ENCODE data around the gene PTCH2. TPM values are rescaled to one million over a fixed set of nuclear protein-coding genes. Genes with fewer than 3 reads are reported as not detected.
"Not testable (repeated sequence)": the region's sequence is repeated elsewhere in the genome, so short reads cannot be mapped to it uniquely, and the experiment has no call there.

Gene PTCH2
- polyA plus RNA-seq, 3 donors from 2014 or later: 0.20 TPM; not detected in 2

GRCh38 chr1:44854970-44855369 lies 11.9 kb upstream of the PTCH2 start:
- no peaks in the 10 kb centered on the region for H3K9me3 Mint-ChIP-seq
- no peak overlapping the region for H3K4me3 Mint-ChIP-seq
- peaks cover 15 to 28% (median 22%) of the 10 kb centered on the region in 3 donors for H3K36me3 Mint-ChIP-seq
- H3K27me3 Mint-ChIP-seq (ENCODE audit: low read depth in 3 of 3): peaks cover 0 to 1% (median 0%) of the 10 kb centered on the region in 3 donors
- H3K27ac Mint-ChIP-seq: no peak overlapping the region
- DNase-seq: no peak
- no peaks in the 10 kb centered on the region for H3K4me1 Mint-ChIP-seq

GRCh38 chr1:44853201-44853600 lies 10.1 kb upstream of the PTCH2 start:
- no peak for DNase-seq
- no peaks in the 10 kb centered on the region for H3K4me1 Mint-ChIP-seq
- H3K4me3 Mint-ChIP-seq: no peak overlapping the region
- peaks cover 15 to 33% (median 22%) of the 10 kb centered on the region in 3 donors for H3K36me3 Mint-ChIP-seq
- no peaks in the 10 kb centered on the region for H3K9me3 Mint-ChIP-seq
- no peak overlapping the region for H3K27ac Mint-ChIP-seq
- peaks cover 0 to 1% (median 0%) of the 10 kb centered on the region in 3 donors for H3K27me3 Mint-ChIP-seq (ENCODE audit: low read depth in 3 of 3)

GRCh38 chr1:44851308-44851707 lies 8.3 kb upstream of the PTCH2 start:
- H3K4me1 Mint-ChIP-seq: no peaks in the 10 kb centered on the region
- no peak overlapping the region for H3K4me3 Mint-ChIP-seq
- H3K27me3 Mint-ChIP-seq (ENCODE audit: low read depth in 3 of 3): peaks cover 0 to 1% (median 0%) of the 10 kb centered on the region in 3 donors
- no peaks in the 10 kb centered on the region for H3K9me3 Mint-ChIP-seq
- no peak overlapping the region for H3K27ac Mint-ChIP-seq
- H3K36me3 Mint-ChIP-seq: peaks cover 10 to 27% (median 17%) of the 10 kb centered on the region in 3 donors
- DNase-seq: no peak

- H3K9me3 Mint-ChIP-seq: no peaks in the 10 kb centered on the region
- H3K4me3 Mint-ChIP-seq: no peak overlapping the region
- H3K36me3 Mint-ChIP-seq: peaks cover 3 to 19% (median 13%) of the 10 kb centered on the region in 3 donors
- no peak for DNase-seq
- H3K4me1 Mint-ChIP-seq: no peaks in the 10 kb centered on the region
- H3K27ac Mint-ChIP-seq: no peak overlapping the region
- H3K27me3 Mint-ChIP-seq (ENCODE audit: low read depth in 3 of 3): peaks cover 0 to 1% (median 0%) of the 10 kb centered on the region in 3 donors
Measured at GRCh38 chr1:44849575-44850132, 6.6 kb upstream of the PTCH2 start.

GRCh38 chr1:44848456-44849181 lies 5.6 kb upstream of the PTCH2 start:
- H3K4me3 Mint-ChIP-seq: no peak overlapping the region
- peaks cover 0 to 5% (median 1%) of the 10 kb centered on the region in 3 donors for H3K27me3 Mint-ChIP-seq (ENCODE audit: low read depth in 3 of 3)
- H3K27ac Mint-ChIP-seq: peak overlapping the region in 1 of 6 donors; percentile 18
- no peaks in the 10 kb centered on the region for H3K9me3 Mint-ChIP-seq
- peaks cover 3 to 16% (median 10%) of the 10 kb centered on the region in 3 donors for H3K36me3 Mint-ChIP-seq
- peaks cover 2 to 6% of the 10 kb centered on the region in 2 donors for H3K4me1 Mint-ChIP-seq
- no peak for DNase-seq

GRCh38 chr1:44847845-44848244 lies 4.8 kb upstream of the PTCH2 start:
- H3K9me3 Mint-ChIP-seq: no peaks in the 10 kb centered on the region
- H3K36me3 Mint-ChIP-seq: peaks cover 3 to 14% (median 9%) of the 10 kb centered on the region in 3 donors
- H3K27me3 Mint-ChIP-seq (ENCODE audit: low read depth in 3 of 3): peaks cover 0 to 5% (median 1%) of the 10 kb centered on the region in 3 donors
- no peak overlapping the region for H3K4me3 Mint-ChIP-seq
- H3K27ac Mint-ChIP-seq: no peak overlapping the region
- peaks cover 2 to 6% of the 10 kb centered on the region in 2 donors for H3K4me1 Mint-ChIP-seq
- no peak for DNase-seq

GRCh38 chr1:44846985-44847384 lies 3.9 kb upstream of the PTCH2 start:
- H3K36me3 Mint-ChIP-seq: peaks cover 3 to 12% (median 7%) of the 10 kb centered on the region in 3 donors
- H3K27ac Mint-ChIP-seq: no peak overlapping the region
- peaks cover 5 to 6% of the 10 kb centered on the region in 2 donors for H3K4me1 Mint-ChIP-seq
- H3K27me3 Mint-ChIP-seq (ENCODE audit: low read depth in 3 of 3): peaks cover 0 to 13% (median 2%) of the 10 kb centered on the region in 3 donors
- H3K9me3 Mint-ChIP-seq: no peaks in the 10 kb centered on the region
- H3K4me3 Mint-ChIP-seq: no peak overlapping the region
- DNase-seq: no peak

GRCh38 chr1:44842486-44842861 lies 579 bp downstream of the PTCH2 start:
- Mint-ChIP-seq H3K27me3 (ENCODE audit: low read depth in 3 of 3) (peaks cover 0 to 25% (median 8%) of the 10 kb centered on the region in 3 donors), H3K9me3 (no peaks in the 10 kb centered on the region), H3K27ac (no peak overlapping the region), H3K4me1 (peaks cover 5 to 6% of the 10 kb centered on the region in 2 donors), H3K36me3 (peaks cover 3 to 12% (median 3%) of the 10 kb centered on the region in 3 donors), H3K4me3 (peak overlapping the region in 3 of 5 donors; percentile 47 to 53 (median 50))
- no peak for DNase-seq

- Mint-ChIP-seq H3K4me1 (peaks cover 12 to 14% of the 10 kb centered on the region in 2 donors), H3K27me3 (ENCODE audit: low read depth in 3 of 3) (peaks cover 4 to 25% (median 7%) of the 10 kb centered on the region in 3 donors), H3K36me3 (peaks cover 0 to 9% (median 3%) of the 10 kb centered on the region in 3 donors), H3K9me3 (no peaks in the 10 kb centered on the region), H3K27ac (no peak overlapping the region), H3K4me3 (no peak overlapping the region)
- DNase-seq: no peak
Measured at GRCh38 chr1:44839576-44839975, 3.5 kb downstream of the PTCH2 start.

- not testable (repeated sequence) for DNase-seq
Measured at GRCh38 chr1:44838294-44838693, 4.8 kb downstream of the PTCH2 start.

GRCh38 chr1:44835738-44836675 lies 7.0 kb downstream of the PTCH2 start:
- DNase-seq: peak; percentile 66 to 72 (median 70)
- Mint-ChIP-seq H3K4me1 (peaks cover 7 to 8% of the 10 kb centered on the region in 2 donors), H3K36me3 (peaks cover 0 to under 1% (median 0%) of the 10 kb centered on the region in 3 donors), H3K4me3 (peak overlapping the region in 4 of 5 donors; percentile 18 to 67 (median 32)), H3K9me3 (no peaks in the 10 kb centered on the region), H3K27ac (peak overlapping the region in 2 of 6 donors; percentile 45 to 60), H3K27me3 (ENCODE audit: low read depth in 3 of 3) (peaks cover 3 to 6% (median 4%) of the 10 kb centered on the region in 3 donors)

More at GRCh38 chr1:44838294-44838693, 4.8 kb downstream of the PTCH2 start:
- Mint-ChIP-seq H3K27me3 (ENCODE audit: low read depth in 3 of 3) (peaks cover 6 to 20% (median 9%) of the 10 kb centered on the region in 3 donors), H3K4me1 (peaks cover 8 to 11% of the 10 kb centered on the region in 2 donors)
- H3K27ac Mint-ChIP-seq, H3K36me3 Mint-ChIP-seq, H3K4me3 Mint-ChIP-seq, H3K9me3 Mint-ChIP-seq: not testable (repeated sequence)

- Mint-ChIP-seq H3K27me3 (ENCODE audit: low read depth in 3 of 3) (peaks cover 1 to 6% (median 2%) of the 10 kb centered on the region in 3 donors), H3K4me3 (no peak overlapping the region), H3K9me3 (no peaks in the 10 kb centered on the region), H3K27ac (no peak overlapping the region), H3K36me3 (no peaks in the 10 kb centered on the region), H3K4me1 (peaks cover 7 to 8% of the 10 kb centered on the region in 2 donors)
- no peak for DNase-seq
Measured at GRCh38 chr1:44834328-44834727, 8.7 kb downstream of the PTCH2 start.

GRCh38 chr1:44832056-44832705 lies 10.9 kb downstream of the PTCH2 start:
- DNase-seq: no peak
- no peaks in the 10 kb centered on the region for H3K36me3 Mint-ChIP-seq
- H3K9me3 Mint-ChIP-seq: no peaks in the 10 kb centered on the region
- no peak overlapping the region for H3K4me3 Mint-ChIP-seq
- no peak overlapping the region for H3K27ac Mint-ChIP-seq
- peaks cover 0 to 6% (median 2%) of the 10 kb centered on the region in 3 donors for H3K27me3 Mint-ChIP-seq (ENCODE audit: low read depth in 3 of 3)
- H3K4me1 Mint-ChIP-seq: peaks cover 7 to 8% of the 10 kb centered on the region in 2 donors
